Peyer's patch (tissue), 4 donors: Measurements from ENCODE around the gene RHOD.
A peak's percentile ranks its signal among the peaks of the same experiment; 100 is the strongest.

Source experiments
- POLR2A ChIP-seq, 2 donors: fragments of 450-650 bp; IDR thresholded peaks; one replicate each; pipeline ENCODE4 v1.5.1; 2017; ENCODE audit warnings: antibody characterized with exemption in 2 of 2, mild to moderate bottlenecking in 2 of 2, moderate library complexity in 2 of 2
- TF ChIP-seq, protein P1 (sequence below), 6 experiments: fragments of 450-650 bp in 4 of 6; fragments of 200-600 bp in 2 of 6; sonication (generic) in 1 of 6; IDR thresholded peaks; one replicate each; pipeline ENCODE4 v1.5.1; 2017 to 2019; ENCODE audit warnings: antibody characterized with exemption in 6 of 6, mild to moderate bottlenecking in 3 of 6, moderate library complexity in 1 of 6

DNA sequence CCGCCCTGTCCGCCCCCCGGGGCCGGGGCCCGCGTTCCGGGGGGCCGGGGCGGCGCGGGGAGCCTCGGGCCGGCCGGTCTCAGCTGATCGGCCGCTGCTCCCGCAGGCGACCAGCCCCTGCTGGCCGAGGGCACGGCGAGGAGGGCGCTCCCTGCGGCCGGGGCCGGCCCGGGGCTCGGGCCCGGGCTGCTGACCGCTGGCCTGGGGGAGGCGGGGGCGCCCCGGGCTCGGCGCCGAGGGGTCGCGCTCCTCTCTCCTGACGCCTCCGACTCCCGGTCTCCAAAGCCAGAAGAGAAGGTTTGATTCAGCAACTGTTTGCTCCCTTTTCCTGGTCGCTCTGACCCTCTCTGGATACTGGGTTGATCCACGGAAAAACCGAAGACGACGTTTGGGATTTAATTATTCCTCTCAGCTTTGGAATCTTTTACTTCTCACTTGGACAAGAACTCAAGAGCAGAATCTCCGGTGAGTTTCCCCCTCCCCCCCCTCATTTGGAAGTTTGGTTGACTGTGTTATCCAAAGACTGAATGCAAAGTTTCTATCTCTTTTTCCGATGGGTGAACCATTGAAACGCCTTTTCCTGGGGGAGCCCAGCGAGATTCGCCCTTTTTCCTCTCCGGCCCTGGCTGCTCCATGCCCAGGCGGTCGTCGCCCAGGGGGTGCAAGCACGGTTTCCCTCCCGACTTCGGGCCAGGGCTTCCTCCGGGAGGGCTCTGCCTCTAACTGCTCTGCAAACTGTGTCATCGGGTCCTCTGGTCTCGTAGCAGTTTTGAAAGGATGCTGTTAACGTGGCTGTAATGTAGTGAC, 63.1 kb downstream of the RHOD start:
- no peak for TF ChIP-seq POLR2A (IDR thresholded peaks at IDR 0.05)
- TF ChIP-seq, protein P1, sequence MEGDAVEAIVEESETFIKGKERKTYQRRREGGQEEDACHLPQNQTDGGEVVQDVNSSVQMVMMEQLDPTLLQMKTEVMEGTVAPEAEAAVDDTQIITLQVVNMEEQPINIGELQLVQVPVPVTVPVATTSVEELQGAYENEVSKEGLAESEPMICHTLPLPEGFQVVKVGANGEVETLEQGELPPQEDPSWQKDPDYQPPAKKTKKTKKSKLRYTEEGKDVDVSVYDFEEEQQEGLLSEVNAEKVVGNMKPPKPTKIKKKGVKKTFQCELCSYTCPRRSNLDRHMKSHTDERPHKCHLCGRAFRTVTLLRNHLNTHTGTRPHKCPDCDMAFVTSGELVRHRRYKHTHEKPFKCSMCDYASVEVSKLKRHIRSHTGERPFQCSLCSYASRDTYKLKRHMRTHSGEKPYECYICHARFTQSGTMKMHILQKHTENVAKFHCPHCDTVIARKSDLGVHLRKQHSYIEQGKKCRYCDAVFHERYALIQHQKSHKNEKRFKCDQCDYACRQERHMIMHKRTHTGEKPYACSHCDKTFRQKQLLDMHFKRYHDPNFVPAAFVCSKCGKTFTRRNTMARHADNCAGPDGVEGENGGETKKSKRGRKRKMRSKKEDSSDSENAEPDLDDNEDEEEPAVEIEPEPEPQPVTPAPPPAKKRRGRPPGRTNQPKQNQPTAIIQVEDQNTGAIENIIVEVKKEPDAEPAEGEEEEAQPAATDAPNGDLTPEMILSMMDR (IDR thresholded peaks at IDR 0.05), result peak in 2 of 6 experiments; percentile 27 to 30
